Astrocyte (in vitro differentiated cells and primary cell): ENCODE results near the gene VEGFB.

Source experiments
- EZH2 ChIP-seq: IDR thresholded peaks from 2 replicates; pipeline ENCODE4 v1.6.1; 2012; ENCODE audit warnings: mild to moderate bottlenecking, low read length, inconsistent platforms; ENCODE audit not compliant: insufficient read depth
- TF ChIP-seq, protein P1 (sequence below): IDR thresholded peaks from 2 replicates; pipeline ENCODE4 v1.5.1; 2011; ENCODE audit warnings: low read depth, mild to moderate bottlenecking, inconsistent platforms, low read length, moderate library complexity; ENCODE audit not compliant: insufficient read depth

DNA sequence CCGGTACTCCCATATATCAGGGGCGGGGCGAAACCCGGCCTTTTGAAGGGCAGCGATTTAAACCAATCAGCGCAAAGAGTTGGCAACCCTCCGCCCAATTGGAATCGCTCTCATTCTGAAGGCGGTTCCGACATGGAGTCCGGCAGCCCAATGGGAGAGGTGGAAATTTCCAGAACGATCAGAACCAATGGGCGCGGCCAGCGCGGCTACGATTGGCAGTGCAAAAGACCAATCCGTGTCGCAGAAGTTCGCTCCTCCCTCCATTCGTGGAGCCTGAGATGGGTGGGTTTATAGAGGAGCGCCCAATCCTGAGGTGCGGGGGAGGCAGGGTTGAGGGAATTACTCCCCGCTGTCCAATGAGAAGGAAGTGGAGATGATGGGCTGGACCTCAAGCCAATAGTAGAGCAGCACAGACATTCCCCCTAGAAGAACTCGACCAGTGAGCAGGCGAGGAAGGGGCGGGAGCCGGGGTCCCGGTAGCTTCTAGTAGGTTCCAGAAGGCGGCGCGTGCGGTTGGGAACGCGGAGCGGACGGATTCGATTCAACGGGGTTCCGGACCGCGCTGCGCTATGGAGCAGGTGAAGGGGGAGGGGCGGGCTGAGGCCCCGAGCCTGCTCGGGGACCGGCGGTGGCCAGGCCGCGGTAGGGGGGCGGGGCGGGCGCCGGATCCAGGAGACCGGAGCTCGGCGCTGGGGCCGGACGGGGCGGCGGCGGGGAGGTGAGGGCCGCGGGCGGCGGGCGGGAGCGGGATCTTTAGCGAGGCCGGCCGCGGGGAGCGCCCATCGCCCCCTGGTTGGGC is 48.5 kb upstream of the VEGFB start, which contains the start of gene STIP1:
- TF ChIP-seq, protein P1, sequence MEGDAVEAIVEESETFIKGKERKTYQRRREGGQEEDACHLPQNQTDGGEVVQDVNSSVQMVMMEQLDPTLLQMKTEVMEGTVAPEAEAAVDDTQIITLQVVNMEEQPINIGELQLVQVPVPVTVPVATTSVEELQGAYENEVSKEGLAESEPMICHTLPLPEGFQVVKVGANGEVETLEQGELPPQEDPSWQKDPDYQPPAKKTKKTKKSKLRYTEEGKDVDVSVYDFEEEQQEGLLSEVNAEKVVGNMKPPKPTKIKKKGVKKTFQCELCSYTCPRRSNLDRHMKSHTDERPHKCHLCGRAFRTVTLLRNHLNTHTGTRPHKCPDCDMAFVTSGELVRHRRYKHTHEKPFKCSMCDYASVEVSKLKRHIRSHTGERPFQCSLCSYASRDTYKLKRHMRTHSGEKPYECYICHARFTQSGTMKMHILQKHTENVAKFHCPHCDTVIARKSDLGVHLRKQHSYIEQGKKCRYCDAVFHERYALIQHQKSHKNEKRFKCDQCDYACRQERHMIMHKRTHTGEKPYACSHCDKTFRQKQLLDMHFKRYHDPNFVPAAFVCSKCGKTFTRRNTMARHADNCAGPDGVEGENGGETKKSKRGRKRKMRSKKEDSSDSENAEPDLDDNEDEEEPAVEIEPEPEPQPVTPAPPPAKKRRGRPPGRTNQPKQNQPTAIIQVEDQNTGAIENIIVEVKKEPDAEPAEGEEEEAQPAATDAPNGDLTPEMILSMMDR: peak; percentile 19
- TF ChIP-seq EZH2: no peak
